Mucosa of descending colon (tissue), 3 donors: ENCODE results near the gene ANKRD28. TPM values are rescaled to one million over a fixed set of nuclear protein-coding genes. Genes with fewer than 3 reads are reported as not detected.

Source experiments
- ATAC-seq: fragments of 200-7000 bp; cut with Tn5 transposase; one replicate; pipeline ENCODE4 v1.9.1; 2020; ENCODE audit warnings: mild to moderate bottlenecking, moderate library complexity
- DNase-seq, 3 donors: peaks; one replicate each; pipeline ENCODE4 v3.0.0-alpha.2; 2020
- H3K36me3 ChIP-seq: fragments of 200-600 bp; one replicate; pipeline ENCODE4 v1.8.0; 2021; ENCODE audit warnings: low read depth, mild to moderate bottlenecking
- H3K4me1 ChIP-seq: fragments of 200-600 bp; one replicate; pipeline ENCODE4 v1.8.0; 2021; ENCODE audit warnings: low read depth, mild to moderate bottlenecking
- H3K4me3 ChIP-seq: fragments of 200-600 bp; one replicate; pipeline ENCODE4 v1.8.0; 2021; ENCODE audit warnings: mild to moderate bottlenecking
- H3K9me3 ChIP-seq: fragments of 200-600 bp; one replicate; pipeline ENCODE4 v1.8.0; 2021; ENCODE audit warnings: mild to moderate bottlenecking
- intact Hi-C, 2 donors: fragments of 100-400 bp; cut with DNase I in 1 of 2; cut with micrococcal nuclease in 1 of 2; formaldehyde crosslinking; loops; one replicate each; pipeline versions ENCODE4 v1.11.0 to v1.11.1; 2022; cut with DNase I, micrococcal nuclease
- total RNA-seq, 3 donors: library from RNA; stranded (reverse); fragmentation: NEBNext Ultra II Directional in 2 of 3; extraction: Animal tissue kit (Norgen Biotek cat#: 25700) in 2 of 3; gene quantifications; one replicate each; pipeline versions ENCODE4 v1.2.1 to v1.2.4, GENCODE V29; 2021 to 2023
- TF ChIP-seq, protein P1 (sequence below): fragments of 200-600 bp; IDR thresholded peaks from one replicate; pipeline ENCODE4 v1.8.0; 2022; ENCODE audit warnings: antibody characterized with exemption, mild to moderate bottlenecking
- donor health status: DM: no; HTN: no; CAD: no; lungs with moderate emphysema.
- donor health status: DM: no; HTN: no; CAD: no.
- donor health status: DM: no; HTN: yes; CAD: no.

The ANKRD28 gene
- total RNA-seq, 3 donors from 2014 or later = 50.5 to 57.3 (median 55.3) TPM

- H3K9me3 ChIP-seq = no peaks in the 10 kb centered on the region
- intact Hi-C loops = no loop called here
- DNase-seq (no peak), ATAC-seq (no peak)
- no peaks in the 10 kb centered on the region for H3K36me3 ChIP-seq
- TF ChIP-seq, protein P1, sequence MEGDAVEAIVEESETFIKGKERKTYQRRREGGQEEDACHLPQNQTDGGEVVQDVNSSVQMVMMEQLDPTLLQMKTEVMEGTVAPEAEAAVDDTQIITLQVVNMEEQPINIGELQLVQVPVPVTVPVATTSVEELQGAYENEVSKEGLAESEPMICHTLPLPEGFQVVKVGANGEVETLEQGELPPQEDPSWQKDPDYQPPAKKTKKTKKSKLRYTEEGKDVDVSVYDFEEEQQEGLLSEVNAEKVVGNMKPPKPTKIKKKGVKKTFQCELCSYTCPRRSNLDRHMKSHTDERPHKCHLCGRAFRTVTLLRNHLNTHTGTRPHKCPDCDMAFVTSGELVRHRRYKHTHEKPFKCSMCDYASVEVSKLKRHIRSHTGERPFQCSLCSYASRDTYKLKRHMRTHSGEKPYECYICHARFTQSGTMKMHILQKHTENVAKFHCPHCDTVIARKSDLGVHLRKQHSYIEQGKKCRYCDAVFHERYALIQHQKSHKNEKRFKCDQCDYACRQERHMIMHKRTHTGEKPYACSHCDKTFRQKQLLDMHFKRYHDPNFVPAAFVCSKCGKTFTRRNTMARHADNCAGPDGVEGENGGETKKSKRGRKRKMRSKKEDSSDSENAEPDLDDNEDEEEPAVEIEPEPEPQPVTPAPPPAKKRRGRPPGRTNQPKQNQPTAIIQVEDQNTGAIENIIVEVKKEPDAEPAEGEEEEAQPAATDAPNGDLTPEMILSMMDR = no peak
- H3K4me1 ChIP-seq = peaks cover 9% of the 10 kb centered on the region
- no peak overlapping the region for H3K4me3 ChIP-seq
These were observed 147.9 kb downstream of the ANKRD28 start for GRCh38 chr3:15649858-15650257.

DNA sequence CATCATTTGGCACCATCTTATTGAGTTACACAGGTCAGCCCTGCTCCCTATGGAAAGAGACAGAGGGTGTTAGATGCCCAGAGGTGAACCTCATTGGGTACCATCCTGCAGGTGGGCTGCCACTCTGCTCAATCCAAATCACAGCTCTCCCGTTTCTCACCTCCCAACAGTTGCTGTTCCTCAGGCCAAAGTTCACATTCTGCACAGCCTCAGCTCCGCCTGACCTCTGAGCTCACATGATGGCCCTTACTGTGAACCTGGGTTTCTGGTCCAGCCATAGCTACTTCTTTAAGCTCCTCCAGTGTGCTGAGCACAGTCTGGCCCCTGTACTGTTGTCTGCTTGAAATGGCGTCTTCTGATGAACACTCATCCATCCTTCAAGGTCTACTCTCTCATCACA is 148.4 kb downstream of the ANKRD28 start:
- Histone ChIP-seq H3K9me3 (no peaks in the 10 kb centered on the region), H3K4me1 (peaks cover 9% of the 10 kb centered on the region), H3K36me3 (no peaks in the 10 kb centered on the region), H3K4me3 (no peak overlapping the region)
- TF ChIP-seq, protein P1 = no peak
- no peak for DNase-seq
- no peak for ATAC-seq
- intact Hi-C loops = no loop called here

DNA sequence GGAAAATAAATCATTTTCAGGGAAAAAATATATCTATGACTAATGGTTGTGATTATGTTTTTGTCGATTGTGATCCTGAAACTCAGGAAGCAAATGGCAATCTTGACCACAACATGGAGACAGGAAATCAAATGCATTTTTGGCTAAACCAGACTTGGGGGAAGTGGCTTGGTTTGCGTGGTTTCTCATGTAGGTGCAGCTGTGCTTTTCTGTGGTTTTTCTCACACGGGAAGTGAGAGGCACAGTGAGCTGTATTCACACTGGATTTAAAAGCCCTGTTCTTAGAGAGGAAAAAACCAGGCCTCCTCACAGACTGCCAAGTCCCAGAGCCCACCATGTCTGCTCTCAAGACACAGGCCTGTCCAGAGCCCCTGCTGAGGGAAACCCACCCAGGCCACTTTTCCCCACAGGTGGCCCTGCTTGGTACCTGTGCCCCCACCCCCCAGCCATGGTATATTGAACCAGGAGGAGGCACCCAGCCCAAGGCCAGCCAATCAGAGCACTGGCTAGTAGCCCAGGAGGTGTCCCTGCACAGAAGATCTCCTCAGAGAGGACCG is 150.1 kb downstream of the ANKRD28 start:
- Histone ChIP-seq H3K9me3 (no peaks in the 10 kb centered on the region), H3K36me3 (no peaks in the 10 kb centered on the region), H3K4me3 (no peak overlapping the region), H3K4me1 (peaks cover 9% of the 10 kb centered on the region)
- TF ChIP-seq, protein P1 = no peak
- ATAC-seq = peak; percentile 76
- intact Hi-C loops = no loop called here
- peak in 1 of 3 donors; percentile 59 for DNase-seq

DNA sequence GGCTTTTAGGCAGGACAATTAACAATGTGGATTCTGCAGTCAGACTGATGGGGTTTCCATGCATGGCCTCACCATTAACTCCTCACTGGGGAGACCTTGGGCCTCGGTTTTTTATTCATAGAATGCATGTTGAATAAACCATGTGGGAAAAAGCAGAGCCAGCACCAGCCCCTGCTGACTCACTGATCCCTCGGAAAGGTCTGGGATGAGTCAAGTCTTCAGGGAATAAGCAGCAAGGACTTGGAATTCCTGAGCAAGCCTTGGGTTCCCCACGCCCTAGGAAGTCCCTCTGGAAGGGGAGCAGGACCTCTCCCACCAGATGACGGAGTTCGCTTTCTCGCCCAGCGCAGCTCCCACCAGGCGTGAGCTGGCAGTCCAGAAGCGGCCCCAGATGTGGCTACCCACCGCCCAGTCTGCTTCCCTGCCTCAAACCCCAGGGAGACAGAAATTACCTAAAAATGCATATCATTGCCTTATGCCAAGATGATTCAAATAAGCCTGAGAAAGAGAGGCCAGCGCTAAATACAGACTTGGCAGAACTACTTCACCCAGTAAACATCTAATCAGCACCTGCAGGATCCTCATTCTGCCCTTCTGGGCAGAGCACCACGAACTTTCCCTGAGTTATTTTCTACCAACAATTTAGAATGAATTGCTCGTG is 150.8 kb downstream of the ANKRD28 start:
- Histone ChIP-seq H3K9me3 (no peaks in the 10 kb centered on the region), H3K36me3 (no peaks in the 10 kb centered on the region), H3K4me3 (no peak overlapping the region), H3K4me1 (peaks cover 9% of the 10 kb centered on the region)
- DNase-seq = no peak
- peak; percentile 58 for ATAC-seq
- TF ChIP-seq, protein P1 = no peak
- intact Hi-C loops = no loop called here

DNA sequence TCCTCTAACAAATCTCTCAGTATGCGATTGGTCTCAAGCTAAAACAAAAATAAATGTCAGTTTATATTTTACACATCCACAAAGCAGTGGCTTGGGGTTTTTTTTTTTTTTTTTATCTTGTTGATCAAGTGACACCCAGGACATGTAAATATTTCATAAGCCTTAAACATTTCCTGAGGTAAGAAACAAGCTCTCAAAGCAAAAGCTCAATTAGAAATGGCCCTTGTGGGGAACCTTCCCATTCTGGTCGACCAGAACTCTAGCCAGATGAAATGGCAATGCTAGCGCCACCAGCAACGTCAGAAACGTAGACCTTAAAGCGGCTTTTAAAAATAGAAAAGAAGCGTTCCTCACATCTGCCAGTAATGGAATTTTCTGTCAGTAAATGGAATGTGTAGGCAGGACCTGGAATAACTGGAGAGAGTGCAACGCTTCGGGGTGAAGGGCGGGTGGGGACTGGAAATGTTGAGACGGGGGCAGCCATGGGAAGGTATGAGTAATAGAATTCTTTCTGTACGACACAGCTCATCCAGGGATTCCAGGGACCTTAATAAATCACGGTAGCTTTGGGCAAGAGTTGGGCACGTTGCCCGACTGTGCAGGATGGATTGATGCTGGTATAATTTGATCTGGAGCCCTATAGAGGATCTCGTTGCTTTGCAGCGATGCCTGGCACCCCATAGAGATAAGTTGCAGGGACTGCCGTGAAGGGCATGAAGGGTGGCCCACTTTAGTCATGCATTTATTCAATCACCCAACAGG is 151.9 kb downstream of the ANKRD28 start:
- DNase-seq (no peak), ATAC-seq (no peak)
- Histone ChIP-seq H3K4me3 (no peak overlapping the region), H3K9me3 (no peaks in the 10 kb centered on the region), H3K36me3 (no peaks in the 10 kb centered on the region), H3K4me1 (peaks cover 9% of the 10 kb centered on the region)
- TF ChIP-seq, protein P1 = no peak
- intact Hi-C loops = no loop called here
